Nephron progenitor cell (in vitro differentiated cells): ENCODE results near the gene C11orf54.

Source experiments
- DNase-seq: peaks from one replicate; pipeline ENCODE4 v3.0.0; 2021
- H3K27ac Mint-ChIP-seq: 2 replicates; pipeline ENCODE4 v1.8.0; 2021; ENCODE audit warnings: mild to moderate bottlenecking, moderate library complexity, mixed read lengths
- H3K27me3 Mint-ChIP-seq: 2 replicates; pipeline ENCODE4 v1.8.0; 2021; ENCODE audit warnings: mild to moderate bottlenecking, low read depth, mixed read lengths; ENCODE audit not compliant: poor library complexity
- H3K36me3 Mint-ChIP-seq: 2 replicates; pipeline ENCODE4 v1.8.0; 2021; ENCODE audit warnings: low read depth, mixed read lengths
- H3K4me1 Mint-ChIP-seq: 2 replicates; pipeline ENCODE4 v1.8.0; 2021; ENCODE audit warnings: mixed read lengths
- H3K4me3 Mint-ChIP-seq: 2 replicates; pipeline ENCODE4 v1.8.0; 2021; ENCODE audit warnings: mild to moderate bottlenecking, moderate library complexity, mixed read lengths
- H3K9me3 Mint-ChIP-seq: 2 replicates; pipeline ENCODE4 v1.8.0; 2021; ENCODE audit warnings: mild to moderate bottlenecking, moderate library complexity, mixed read lengths
- TF ChIP-seq, protein P1 (sequence below): fragments of 200-600 bp; sonication (generic); IDR thresholded peaks from 2 replicates; pipeline ENCODE4 v1.5.0; 2021; ENCODE audit warnings: antibody characterized with exemption

The C11orf54 gene

GRCh38 chr11:93710239-93710638, 31.2 kb upstream of the C11orf54 start:
- no peaks in the 10 kb centered on the region for H3K27me3 Mint-ChIP-seq
- DNase-seq = no peak
- H3K27ac Mint-ChIP-seq = no peak overlapping the region
- H3K9me3 Mint-ChIP-seq = peaks cover 51% of the 10 kb centered on the region
- peaks cover 97% of the 10 kb centered on the region for H3K36me3 Mint-ChIP-seq
- no peak overlapping the region for H3K4me3 Mint-ChIP-seq
- no peaks in the 10 kb centered on the region for H3K4me1 Mint-ChIP-seq
- TF ChIP-seq, protein P1, sequence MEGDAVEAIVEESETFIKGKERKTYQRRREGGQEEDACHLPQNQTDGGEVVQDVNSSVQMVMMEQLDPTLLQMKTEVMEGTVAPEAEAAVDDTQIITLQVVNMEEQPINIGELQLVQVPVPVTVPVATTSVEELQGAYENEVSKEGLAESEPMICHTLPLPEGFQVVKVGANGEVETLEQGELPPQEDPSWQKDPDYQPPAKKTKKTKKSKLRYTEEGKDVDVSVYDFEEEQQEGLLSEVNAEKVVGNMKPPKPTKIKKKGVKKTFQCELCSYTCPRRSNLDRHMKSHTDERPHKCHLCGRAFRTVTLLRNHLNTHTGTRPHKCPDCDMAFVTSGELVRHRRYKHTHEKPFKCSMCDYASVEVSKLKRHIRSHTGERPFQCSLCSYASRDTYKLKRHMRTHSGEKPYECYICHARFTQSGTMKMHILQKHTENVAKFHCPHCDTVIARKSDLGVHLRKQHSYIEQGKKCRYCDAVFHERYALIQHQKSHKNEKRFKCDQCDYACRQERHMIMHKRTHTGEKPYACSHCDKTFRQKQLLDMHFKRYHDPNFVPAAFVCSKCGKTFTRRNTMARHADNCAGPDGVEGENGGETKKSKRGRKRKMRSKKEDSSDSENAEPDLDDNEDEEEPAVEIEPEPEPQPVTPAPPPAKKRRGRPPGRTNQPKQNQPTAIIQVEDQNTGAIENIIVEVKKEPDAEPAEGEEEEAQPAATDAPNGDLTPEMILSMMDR = no peak

GRCh38 chr11:93712678-93713077, 28.8 kb upstream of the C11orf54 start:
- Mint-ChIP-seq H3K27ac (peak overlapping the region; percentile 27), H3K27me3 (no peaks in the 10 kb centered on the region), H3K4me3 (no peak overlapping the region), H3K4me1 (no peaks in the 10 kb centered on the region), H3K36me3 (peaks cover 95% of the 10 kb centered on the region), H3K9me3 (peaks cover 46% of the 10 kb centered on the region)
- no peak for DNase-seq
- TF ChIP-seq, protein P1 = no peak

DNA sequence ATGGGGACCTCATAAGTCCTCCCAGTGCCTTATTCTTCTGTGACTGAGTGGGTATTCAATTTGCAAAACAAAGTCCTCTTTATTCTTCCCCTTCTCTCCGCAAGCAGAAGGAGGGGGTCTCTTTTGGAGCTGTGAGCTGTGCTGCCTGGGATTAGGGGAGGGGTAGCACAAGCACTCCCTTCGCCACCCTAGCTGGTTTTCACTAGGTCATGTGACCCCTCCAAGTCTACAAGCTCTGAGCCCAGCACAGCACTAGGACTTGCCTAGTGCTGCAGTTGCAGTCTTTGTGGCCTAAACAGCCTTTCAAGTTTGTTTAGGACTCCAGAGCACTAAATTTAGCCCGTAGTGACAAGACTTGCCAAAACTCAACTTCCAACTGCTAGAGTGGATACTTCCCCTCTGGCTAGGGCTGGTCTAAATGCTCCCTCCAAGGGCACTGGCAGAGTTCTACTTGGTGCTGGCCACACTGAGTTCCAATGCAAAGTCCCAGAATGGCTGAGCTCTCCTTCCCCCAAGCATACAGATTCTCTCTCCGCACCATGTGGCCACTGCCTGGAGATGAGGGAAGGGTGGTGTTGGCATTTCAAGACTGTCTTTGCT, 25.6 kb upstream of the C11orf54 start:
- TF ChIP-seq, protein P1 = no peak
- H3K36me3 Mint-ChIP-seq = peaks cover 79% of the 10 kb centered on the region

DNA sequence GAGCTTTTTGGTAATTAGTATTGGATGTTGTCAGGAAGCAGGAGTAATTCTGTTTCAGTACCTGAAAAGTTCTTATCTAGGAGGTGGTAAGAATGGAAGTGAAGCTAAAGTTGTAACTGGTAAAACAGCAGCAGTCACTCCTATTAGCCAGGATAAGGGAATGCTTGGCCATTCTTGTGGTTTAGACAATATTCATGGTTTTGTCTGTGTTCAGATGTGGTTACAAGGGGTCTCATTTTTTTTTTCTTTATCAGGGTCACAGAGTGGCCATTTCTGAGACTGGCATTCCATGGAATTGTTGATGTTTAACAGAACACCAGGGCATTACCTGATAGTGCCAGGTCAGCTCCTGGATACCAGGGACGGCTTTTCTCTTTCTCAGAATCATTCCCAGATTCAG, 24.0 kb upstream of the C11orf54 start:
- H3K27me3 Mint-ChIP-seq = no peaks in the 10 kb centered on the region
- TF ChIP-seq, protein P1 = no peak
- DNase-seq = no peak
- no peak overlapping the region for H3K27ac Mint-ChIP-seq
- H3K36me3 Mint-ChIP-seq = peaks cover 79% of the 10 kb centered on the region
- H3K4me3 Mint-ChIP-seq = no peak overlapping the region
- no peaks in the 10 kb centered on the region for H3K4me1 Mint-ChIP-seq
- peaks cover 5% of the 10 kb centered on the region for H3K9me3 Mint-ChIP-seq

More for the DNA sequence above, 25.6 kb upstream of the C11orf54 start:
- peaks cover 15% of the 10 kb centered on the region for H3K9me3 Mint-ChIP-seq
- no peak for DNase-seq
- no peaks in the 10 kb centered on the region for H3K27me3 Mint-ChIP-seq
- H3K4me3 Mint-ChIP-seq = no peak overlapping the region
- peak overlapping the region; percentile 11 for H3K27ac Mint-ChIP-seq
- H3K4me1 Mint-ChIP-seq = no peaks in the 10 kb centered on the region

DNA sequence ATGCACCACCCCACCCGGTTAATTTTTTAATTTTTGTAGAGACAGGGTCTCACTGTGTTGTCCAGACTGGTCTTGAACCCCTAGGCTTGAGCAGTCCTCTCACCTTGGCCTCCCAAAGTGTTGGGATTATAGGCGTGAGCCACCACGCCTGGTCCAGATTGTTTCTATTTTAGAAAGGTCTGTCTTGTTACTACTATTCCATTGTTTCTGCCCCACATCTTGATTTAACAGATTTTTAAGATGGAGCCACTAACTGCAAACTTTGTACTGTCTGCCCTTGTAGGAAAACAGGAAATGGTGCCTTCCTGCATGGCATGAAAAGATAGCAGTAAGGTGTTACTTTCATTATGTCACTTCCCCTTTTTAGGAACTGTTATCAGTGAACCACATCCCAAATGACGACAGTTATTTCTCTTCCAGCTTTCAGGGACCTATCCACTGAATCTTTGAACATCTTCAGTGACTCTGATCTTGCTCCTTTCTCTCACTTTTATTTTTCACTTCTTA, 23.4 kb upstream of the C11orf54 start:
- Mint-ChIP-seq H3K4me3 (no peak overlapping the region), H3K27ac (peak overlapping the region; percentile 33), H3K4me1 (no peaks in the 10 kb centered on the region), H3K9me3 (no peaks in the 10 kb centered on the region), H3K36me3 (peaks cover 79% of the 10 kb centered on the region), H3K27me3 (no peaks in the 10 kb centered on the region)
- TF ChIP-seq, protein P1 = no peak
- no peak for DNase-seq

GRCh38 chr11:93719310-93719709, 22.2 kb upstream of the C11orf54 start:
- no peaks in the 10 kb centered on the region for H3K27me3 Mint-ChIP-seq
- TF ChIP-seq, protein P1 = no peak

More at GRCh38 chr11:93719310-93719709, 22.2 kb upstream of the C11orf54 start:
- no peaks in the 10 kb centered on the region for H3K9me3 Mint-ChIP-seq
- no peak overlapping the region for H3K27ac Mint-ChIP-seq
- DNase-seq = no peak
- H3K36me3 Mint-ChIP-seq = peaks cover 78% of the 10 kb centered on the region
- no peaks in the 10 kb centered on the region for H3K4me1 Mint-ChIP-seq
- no peak overlapping the region for H3K4me3 Mint-ChIP-seq
